AG04449 (cell line): ENCODE data around the gene SCD5.

Source experiments
- CTCF ChIA-PET: fragments of 350-600 bp; formaldehyde crosslinking; extraction: SDS; loops from one replicate; lab custom pipeline; 2021; ENCODE audit warnings: antibody characterized with exemption; lab: Yijun Ruan, JAX
- POLR2A ChIA-PET: fragments of 400-600, 350-600 bp; formaldehyde crosslinking; extraction: SDS; loops from one replicate; lab custom pipeline; 2020; ENCODE audit warnings: antibody characterized with exemption, inconsistent platforms; lab: Yijun Ruan, JAX
- DNase-seq: peaks from one replicate; pipeline ENCODE4 v3.0.0-alpha.2; 2010; ENCODE audit warnings: low read depth, low spot score
- H3K4me3 ChIP-seq: 2 replicates; pipeline ENCODE4 v1.5.1; 2011; ENCODE audit warnings: low read depth, mild to moderate bottlenecking, control low read depth, low read length
- TF ChIP-seq, protein P1 (sequence below): IDR thresholded peaks from one replicate; pipeline ENCODE4 v1.5.1; 2011; ENCODE audit warnings: mild to moderate bottlenecking, moderate library complexity, low read length, control low read depth, inconsistent platforms; ENCODE audit not compliant: insufficient read depth; ENCODE audit errors: missing control alignments

Gene SCD5

DNA sequence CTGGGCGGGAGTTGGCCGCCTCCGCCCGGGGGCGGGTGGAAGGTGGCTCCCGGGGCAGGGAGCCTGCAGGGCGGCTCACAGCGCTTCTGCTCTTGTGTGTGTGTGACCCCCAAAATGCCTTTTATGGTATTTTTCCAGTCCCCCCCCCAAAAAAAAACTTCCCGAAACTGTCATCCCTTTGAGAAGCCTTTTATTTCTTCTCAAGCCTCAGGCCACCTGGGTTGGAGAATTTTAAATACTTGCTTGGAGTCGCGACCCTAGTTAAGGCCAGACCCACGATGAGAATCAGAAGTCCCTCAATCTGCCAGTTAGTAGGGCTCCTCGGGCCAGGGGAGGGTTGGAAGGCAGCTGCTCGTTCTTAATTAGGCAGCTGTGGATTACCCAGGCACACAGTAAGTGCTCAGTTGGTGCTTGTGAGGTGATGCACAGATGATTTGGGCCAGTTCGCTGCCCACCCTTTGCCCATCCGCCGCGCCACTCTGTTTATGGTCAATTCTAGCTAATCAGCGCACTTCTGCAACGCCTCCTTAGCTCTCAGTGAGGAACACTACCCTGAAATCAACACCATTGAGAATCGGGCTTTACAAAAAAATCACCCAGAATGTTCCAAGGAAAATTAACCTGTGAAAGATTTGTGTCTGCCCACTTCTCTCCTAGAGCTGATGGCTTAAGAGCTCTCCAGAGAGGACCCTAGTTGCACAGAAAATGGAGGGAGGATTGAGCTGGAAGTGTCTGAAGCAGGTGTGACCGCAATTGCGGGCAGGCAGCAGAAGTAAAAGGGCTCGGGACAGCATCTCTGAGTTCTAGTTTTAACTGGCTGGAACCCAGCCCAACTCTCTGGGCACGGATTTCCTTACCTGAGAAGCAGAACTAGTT is 648 bp upstream of the SCD5 start:
- CTCF ChIA-PET: interaction anchor here (0.7 to 4.3 kb wide), 19 partner anchors 9 to 370 kb away, joined by 3 to 26 read pairs (median 5); no protein-coding TSS in a partner anchor
- TF ChIP-seq, protein P1, sequence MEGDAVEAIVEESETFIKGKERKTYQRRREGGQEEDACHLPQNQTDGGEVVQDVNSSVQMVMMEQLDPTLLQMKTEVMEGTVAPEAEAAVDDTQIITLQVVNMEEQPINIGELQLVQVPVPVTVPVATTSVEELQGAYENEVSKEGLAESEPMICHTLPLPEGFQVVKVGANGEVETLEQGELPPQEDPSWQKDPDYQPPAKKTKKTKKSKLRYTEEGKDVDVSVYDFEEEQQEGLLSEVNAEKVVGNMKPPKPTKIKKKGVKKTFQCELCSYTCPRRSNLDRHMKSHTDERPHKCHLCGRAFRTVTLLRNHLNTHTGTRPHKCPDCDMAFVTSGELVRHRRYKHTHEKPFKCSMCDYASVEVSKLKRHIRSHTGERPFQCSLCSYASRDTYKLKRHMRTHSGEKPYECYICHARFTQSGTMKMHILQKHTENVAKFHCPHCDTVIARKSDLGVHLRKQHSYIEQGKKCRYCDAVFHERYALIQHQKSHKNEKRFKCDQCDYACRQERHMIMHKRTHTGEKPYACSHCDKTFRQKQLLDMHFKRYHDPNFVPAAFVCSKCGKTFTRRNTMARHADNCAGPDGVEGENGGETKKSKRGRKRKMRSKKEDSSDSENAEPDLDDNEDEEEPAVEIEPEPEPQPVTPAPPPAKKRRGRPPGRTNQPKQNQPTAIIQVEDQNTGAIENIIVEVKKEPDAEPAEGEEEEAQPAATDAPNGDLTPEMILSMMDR: no peak
- DNase-seq: no peak
- POLR2A ChIA-PET: interaction anchor here (0.5 to 3.5 kb wide), 7 partner anchors 10 to 371 kb away, joined by 3 to 21 read pairs (median 5); no protein-coding TSS in a partner anchor
- H3K4me3 ChIP-seq: peak overlapping the region; percentile 81

DNA sequence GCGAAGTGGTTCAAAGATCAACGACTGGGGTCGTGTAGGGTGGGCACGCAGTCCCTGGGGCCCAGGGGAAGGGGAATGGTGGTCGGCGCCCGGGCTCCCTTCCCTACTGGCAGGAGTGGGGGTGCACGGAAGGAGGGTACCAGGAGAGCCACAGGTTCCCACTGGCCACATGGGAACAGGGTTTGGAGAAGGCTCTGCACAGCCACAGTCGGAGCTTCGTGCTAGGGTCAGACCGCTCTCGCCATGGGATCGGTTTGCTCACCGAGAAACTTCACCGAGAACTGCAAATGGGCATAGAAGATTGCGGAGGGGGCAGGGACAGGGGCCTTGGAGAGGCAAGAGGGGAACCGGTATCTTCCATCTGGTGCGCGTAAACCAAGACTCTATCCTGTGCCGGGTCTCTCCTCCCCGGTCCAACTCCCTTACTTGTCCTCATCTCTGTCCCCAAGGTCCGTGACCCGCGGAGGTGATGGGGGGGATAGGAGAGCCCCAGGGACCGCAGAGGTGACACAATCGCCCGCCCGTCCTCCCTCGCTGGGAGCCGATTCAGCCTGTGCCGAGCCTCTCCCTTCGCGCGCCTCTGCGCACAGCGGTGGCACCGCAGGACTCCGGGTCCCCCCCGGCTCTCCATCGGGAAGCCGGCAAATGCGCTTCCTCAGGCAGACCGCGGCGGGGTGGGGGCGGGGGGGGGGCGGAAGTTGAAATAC is 1.0 kb downstream of the SCD5 start:
- TF ChIP-seq, protein P1: no peak
- CTCF ChIA-PET: interaction anchor here (1.4 to 4.3 kb wide), 10 partner anchors 8 to 337 kb away, joined by 4 to 26 read pairs (median 7); no protein-coding TSS in a partner anchor
- no peak for DNase-seq
- POLR2A ChIA-PET: interaction anchor here (0.5 to 3.5 kb wide), 4 partner anchors 12 to 532 kb away, joined by 3 to 21 read pairs (median 5); no protein-coding TSS in a partner anchor
- peak overlapping the region; percentile 81 for H3K4me3 ChIP-seq

DNA sequence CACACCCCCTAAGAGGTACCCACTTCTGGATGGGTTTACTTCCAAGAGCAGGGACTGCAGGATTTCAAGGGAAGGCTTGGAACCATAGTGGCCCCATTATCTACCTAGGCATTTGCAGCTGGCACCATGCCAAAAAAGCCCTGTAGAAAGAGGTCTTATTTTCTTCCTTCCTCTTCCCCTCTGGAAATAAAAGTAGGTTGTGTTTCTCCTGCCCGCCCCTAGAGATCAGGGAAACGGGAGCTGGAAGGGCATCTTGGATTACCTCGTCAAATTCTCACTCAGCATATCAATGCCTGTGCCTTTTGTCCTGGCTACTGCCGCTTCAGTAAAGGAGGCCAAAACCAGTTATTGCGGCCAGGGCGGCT is 1.6 kb downstream of the SCD5 start:
- TF ChIP-seq, protein P1: no peak
- ChIA-PET POLR2A (interaction anchor here (3.5 kb wide), 1 partner anchor 12 kb away, joined by 21 read pairs; no protein-coding TSS in a partner anchor), CTCF (interaction anchor here (1.6 to 2.8 kb wide), 5 partner anchors 9 to 335 kb away, joined by 4 to 13 read pairs (median 8); no protein-coding TSS in a partner anchor)
- no peak for DNase-seq
- peak overlapping the region; percentile 81 for H3K4me3 ChIP-seq

DNA sequence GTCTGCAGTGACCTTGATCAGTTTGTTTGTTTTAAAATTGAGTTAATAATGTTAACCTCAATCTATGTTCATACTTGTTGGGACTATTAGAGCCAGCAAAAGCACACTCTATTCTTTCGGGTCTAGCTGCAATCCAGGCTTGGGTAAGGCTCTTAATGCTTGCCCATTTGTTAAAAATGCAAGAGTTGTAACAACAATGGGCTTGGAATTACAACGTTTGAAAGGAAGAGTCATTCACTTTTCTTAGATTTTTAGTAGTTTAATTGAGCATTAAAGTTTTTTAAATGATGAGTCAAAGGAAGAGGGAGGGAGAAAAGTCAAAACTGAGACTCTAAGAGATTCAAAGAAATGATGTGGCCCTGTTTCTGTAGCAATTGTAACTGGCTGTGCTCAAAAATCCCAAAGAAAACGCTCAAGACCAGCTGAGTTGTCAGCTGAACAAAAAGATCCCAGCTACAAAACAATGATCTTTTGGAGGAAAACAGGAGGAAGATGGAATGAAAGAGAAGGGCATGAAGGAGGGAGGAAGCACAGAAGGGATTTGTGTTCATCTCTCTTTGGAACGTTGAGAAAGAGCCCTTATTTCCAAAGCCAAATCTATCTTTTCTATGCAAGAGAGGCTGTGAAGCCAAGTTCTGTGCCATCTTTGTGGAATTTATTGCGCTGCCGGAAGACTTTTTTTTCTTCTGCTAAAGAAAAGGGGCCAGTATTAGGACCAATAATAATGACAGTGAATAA is 5.5 kb downstream of the SCD5 start:
- POLR2A ChIA-PET: no interaction called here
- CTCF ChIA-PET: interaction anchor here (1.0 kb wide), 1 partner anchor 50 kb away, joined by 3 read pairs; no protein-coding TSS in a partner anchor

DNA sequence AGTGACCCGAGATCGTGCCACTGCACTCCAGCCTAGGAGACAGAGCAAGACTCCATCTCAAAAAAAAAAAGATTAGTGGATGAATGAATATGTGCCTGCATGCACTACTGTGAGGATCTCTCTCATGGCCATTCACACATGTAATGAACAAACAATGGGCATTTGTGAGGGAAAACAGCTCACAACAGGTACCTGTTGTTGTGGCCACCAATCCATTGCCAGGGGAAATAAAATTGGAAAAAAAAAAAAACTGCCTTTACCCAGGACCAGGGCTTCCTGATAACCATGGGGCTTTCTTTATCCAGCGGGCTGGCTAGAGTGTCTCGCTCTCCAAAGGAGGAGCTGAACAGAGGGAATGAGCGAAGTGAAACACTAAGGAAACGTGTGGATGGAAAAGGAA is 7.4 kb downstream of the SCD5 start:
- H3K4me3 ChIP-seq: no peak overlapping the region
- DNase-seq: no peak
- CTCF ChIA-PET: no interaction called here

More for the DNA sequence above, 5.5 kb downstream of the SCD5 start:
- H3K4me3 ChIP-seq: no peak overlapping the region
- TF ChIP-seq, protein P1: no peak
- no peak for DNase-seq

More for the DNA sequence above, 7.4 kb downstream of the SCD5 start:
- POLR2A ChIA-PET: no interaction called here
- TF ChIP-seq, protein P1: no peak
